IPS DF 4.7 (cell line): ENCODE measurements around the gene IER3.

Experiments
- DNase-seq: peaks from one replicate; pipeline ENCODE4 v3.0.0-alpha.2; 2013; ENCODE audit warnings: low spot score; ENCODE audit errors: extremely low read depth

The IER3 gene

DNA sequence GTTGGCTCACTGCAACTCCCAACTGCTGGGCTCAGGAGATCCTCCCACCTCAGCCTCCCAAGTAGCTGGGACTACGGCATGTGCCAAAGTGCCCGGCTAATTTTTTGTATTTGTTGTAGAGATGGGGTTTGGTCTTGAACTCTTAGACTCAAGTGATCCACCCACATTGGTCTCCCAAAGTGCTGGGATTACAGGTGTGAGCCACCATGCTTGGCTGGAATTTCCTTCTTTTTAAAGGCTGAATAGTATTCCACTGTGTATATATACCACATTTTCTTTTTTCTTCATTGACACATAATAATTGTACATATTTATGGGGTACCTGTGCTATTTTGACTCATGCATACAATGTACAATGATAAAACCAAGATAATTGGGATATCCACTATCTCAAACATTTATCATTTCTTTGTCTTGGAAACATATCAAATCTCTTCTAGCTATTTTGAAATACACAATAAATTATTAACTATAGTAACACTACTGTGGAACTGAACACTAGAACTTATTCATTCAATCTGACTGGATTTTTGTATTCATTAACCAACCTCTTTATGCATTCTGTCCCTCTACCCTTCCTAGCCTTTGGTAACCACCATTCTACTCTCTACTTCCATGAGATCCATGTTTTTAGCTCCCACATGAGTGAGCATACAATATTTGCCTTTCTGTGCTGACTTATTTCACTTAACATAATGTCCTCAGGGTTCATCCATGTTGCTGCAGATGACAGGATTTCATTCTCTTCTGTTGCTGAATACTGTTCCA lies 35.1 kb downstream of the IER3 start:
- no peak for DNase-seq

DNA sequence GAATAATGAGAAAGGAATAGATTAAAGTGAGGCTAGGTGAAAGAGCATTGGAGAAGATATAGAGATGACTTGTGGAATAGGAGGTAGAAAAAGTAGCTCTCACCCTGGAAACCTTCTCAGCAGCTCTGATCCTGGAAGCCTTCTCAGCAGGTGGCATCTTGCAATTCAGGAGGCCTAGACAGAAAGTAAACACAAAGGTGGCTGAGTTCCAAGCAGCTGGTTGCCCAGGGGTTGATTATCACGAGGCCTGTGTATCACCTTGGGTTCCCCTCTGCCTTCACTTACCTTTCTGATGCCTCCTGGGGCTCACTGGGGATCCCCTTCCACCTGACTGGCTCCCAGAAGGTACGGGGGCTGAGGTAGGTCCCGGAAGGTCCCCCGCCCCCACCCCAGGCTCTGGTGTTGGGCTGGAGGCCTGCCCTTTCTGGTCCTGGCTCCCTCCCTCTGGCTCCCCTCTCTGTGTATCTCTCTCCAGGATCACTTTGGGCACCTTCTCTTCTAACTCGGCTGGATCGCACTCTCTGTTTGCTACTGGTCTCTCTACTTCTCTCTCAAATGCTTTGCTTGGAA lies 37.0 kb downstream of the IER3 start:
- no peak for DNase-seq

- DNase-seq = no peak
Observed at GRCh38 chr6:30705620-30706019, 38.7 kb downstream of the IER3 start.

DNA sequence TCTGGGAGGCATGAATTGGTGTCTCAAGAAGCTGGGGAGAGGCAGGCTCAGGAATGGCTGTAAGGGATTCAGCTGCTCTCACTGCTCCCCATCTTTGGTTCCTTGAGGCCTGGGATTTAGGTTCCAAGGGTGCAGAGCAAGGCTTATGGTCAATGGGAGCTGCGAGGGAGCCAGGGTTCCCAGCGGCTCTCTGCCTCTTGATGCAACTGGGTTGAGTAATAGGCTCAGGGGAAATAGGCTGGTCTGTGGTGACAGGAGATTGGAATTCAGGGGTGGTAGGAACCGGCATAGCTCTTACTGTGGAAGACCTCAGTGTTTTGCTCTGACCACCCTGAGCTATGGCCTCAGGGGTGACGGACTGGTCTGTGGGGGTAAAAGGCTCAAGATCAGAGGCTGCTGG lies 40.5 kb downstream of the IER3 start:
- DNase-seq = no peak

DNA sequence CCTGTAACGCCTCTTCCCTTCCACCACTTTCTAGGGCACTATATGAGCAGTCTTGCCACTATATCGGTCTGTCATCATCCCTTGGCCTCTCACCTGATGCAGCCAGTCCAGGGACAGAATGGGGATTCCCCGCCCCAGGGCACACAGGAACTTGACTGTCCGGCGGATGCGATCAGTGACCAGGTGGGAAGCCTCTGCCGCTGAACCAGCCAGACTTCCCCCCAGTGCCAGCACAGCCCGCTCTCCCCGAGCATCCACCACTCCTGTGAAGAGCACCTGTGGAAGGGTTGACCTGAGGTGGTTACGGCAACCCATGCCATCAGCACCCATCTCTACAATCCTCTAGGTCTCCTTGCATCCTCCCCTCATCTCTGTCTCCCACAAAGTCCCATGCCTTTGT lies 41.3 kb downstream of the IER3 start:
- DNase-seq = no peak

GRCh38 chr6:30700340-30700739 lies 44.0 kb downstream of the IER3 start:
- DNase-seq = no peak

- no peak for DNase-seq
Observed at GRCh38 chr6:30696432-30696831, 47.9 kb downstream of the IER3 start.
